ENCODE results near the gene KRT14.

KRT14 gene

GRCh38 chr17:41552455-41552854 is 34.2 kb downstream of the KRT14 start:
- DNase-seq (ENCODE audit: low read depth, low spot score): no peak
- no peak for TF ChIP-seq CTCF (IDR thresholded peaks at IDR 0.05; ENCODE audit: low read depth, low read length)
- H3K4me3 ChIP-seq (ENCODE audit: low read depth, low read length): no peak overlapping the region
- in situ Hi-C loops (cut with HindIII; ENCODE audit: low sequenced_read_pairs): no loop called here

GRCh38 chr17:41551365-41551764 is 35.3 kb downstream of the KRT14 start:
- in situ Hi-C loops (cut with HindIII; ENCODE audit: low sequenced_read_pairs): no loop called here
- no peak overlapping the region for H3K4me3 ChIP-seq (ENCODE audit: low read depth, low read length)
- no peak for TF ChIP-seq CTCF (IDR thresholded peaks at IDR 0.05; ENCODE audit: low read depth, low read length)
- DNase-seq (ENCODE audit: low read depth, low spot score): peak; percentile 25

- no peak for TF ChIP-seq CTCF (IDR thresholded peaks at IDR 0.05; ENCODE audit: low read depth, low read length)
- H3K4me3 ChIP-seq (ENCODE audit: low read depth, low read length): no peak overlapping the region
- no peak for DNase-seq (ENCODE audit: low read depth, low spot score)
- in situ Hi-C loops (cut with HindIII; ENCODE audit: low sequenced_read_pairs): no loop called here
These were observed 37.1 kb downstream of the KRT14 start for GRCh38 chr17:41549596-41550039.

- no peak overlapping the region for H3K4me3 ChIP-seq (ENCODE audit: low read depth, low read length)
- in situ Hi-C loops (cut with HindIII; ENCODE audit: low sequenced_read_pairs): no loop called here
- peak; percentile 94 for TF ChIP-seq CTCF (IDR thresholded peaks at IDR 0.05; ENCODE audit: low read depth, low read length)
- peak; percentile 92 for DNase-seq (ENCODE audit: low read depth, low spot score)
These were observed 37.7 kb downstream of the KRT14 start for GRCh38 chr17:41548844-41549595.

GRCh38 chr17:41547921-41548843 is 38.5 kb downstream of the KRT14 start:
- H3K4me3 ChIP-seq (ENCODE audit: low read depth, low read length): no peak overlapping the region
- peak; percentile 96 for DNase-seq (ENCODE audit: low read depth, low spot score)
- in situ Hi-C loops (cut with HindIII; ENCODE audit: low sequenced_read_pairs): no loop called here
- no peak for TF ChIP-seq CTCF (IDR thresholded peaks at IDR 0.05; ENCODE audit: low read depth, low read length)

GRCh38 chr17:41547378-41547841 is 39.3 kb downstream of the KRT14 start:
- no peak overlapping the region for H3K4me3 ChIP-seq (ENCODE audit: low read depth, low read length)
- in situ Hi-C loops (cut with HindIII; ENCODE audit: low sequenced_read_pairs): no loop called here
- no peak for DNase-seq (ENCODE audit: low read depth, low spot score)
- no peak for TF ChIP-seq CTCF (IDR thresholded peaks at IDR 0.05; ENCODE audit: low read depth, low read length)
